GM23338 (cell line): Measurements from ENCODE around the gene CHCHD3. TPM values are rescaled to one million over a fixed set of nuclear protein-coding genes. Genes with fewer than 3 reads are reported as not detected.

Experiments
- ATAC-seq: fragments of 200-7000 bp; cut with Tn5 transposase; 3 replicates; pipeline ENCODE4 v1.9.1; 2020
- DNase-seq: peaks from one replicate; pipeline ENCODE4 v3.0.0-alpha.2; 2015; ENCODE audit warnings: low spot score
- H2AFZ ChIP-seq: fragments of 200-600 bp; sonication (generic); 2 replicates; pipeline ENCODE4 v1.8.0; 2016; ENCODE audit warnings: antibody characterized with exemption, mild to moderate bottlenecking, moderate library complexity
- H3F3A ChIP-seq: fragments of 200-600 bp; sonication (generic); replicated peaks from 2 replicates; pipeline ENCODE4 v1.8.0; 2017; ENCODE audit warnings: antibody characterized with exemption, mixed run types, low read depth
- H3K27ac ChIP-seq: fragments of 200-600 bp; sonication (generic); 2 replicates; pipeline ENCODE4 v1.6.1; 2016; ENCODE audit warnings: low read depth
- H3K27me3 ChIP-seq: fragments of 200-600 bp; sonication (generic); 2 replicates; pipeline ENCODE4 v1.8.0; 2016; ENCODE audit warnings: mild to moderate bottlenecking, mixed run types, moderate library complexity; ENCODE audit not compliant: insufficient read depth
- H3K36me3 ChIP-seq: fragments of 200-600 bp; sonication (generic); 2 replicates; pipeline ENCODE4 v1.8.0; 2016; ENCODE audit warnings: mild to moderate bottlenecking; ENCODE audit not compliant: insufficient read depth
- H3K4me1 ChIP-seq: fragments of 200-600 bp; sonication (generic); 2 replicates; pipeline ENCODE4 v1.8.0; 2016; ENCODE audit warnings: mild to moderate bottlenecking, moderate library complexity; ENCODE audit not compliant: insufficient read depth
- H3K4me2 ChIP-seq: fragments of 200-600 bp; sonication (generic); 2 replicates; pipeline ENCODE4 v1.7.1; 2017; ENCODE audit warnings: mixed run types
- H3K4me3 ChIP-seq: fragments of 200-600 bp; sonication (generic); 2 replicates; pipeline ENCODE4 v1.6.1; 2016; ENCODE audit warnings: mixed run types
- H3K79me2 ChIP-seq: fragments of 200-600 bp; sonication (generic); replicated peaks from 2 replicates; pipeline ENCODE4 v1.8.0; 2017; ENCODE audit warnings: mild to moderate bottlenecking; ENCODE audit not compliant: insufficient read depth
- H3K9me2 ChIP-seq: fragments of 200-600 bp; sonication (generic); 2 replicates; pipeline ENCODE4 v1.8.0; 2017; ENCODE audit not compliant: insufficient read depth
- H4K20me1 ChIP-seq: fragments of 200-600 bp; sonication (generic); replicated peaks from 2 replicates; pipeline ENCODE4 v1.8.0; 2017; ENCODE audit warnings: mild to moderate bottlenecking; ENCODE audit not compliant: insufficient read depth
- H3K27ac Mint-ChIP-seq: 2 replicates; pipeline ENCODE4 v1.8.0; 2020; ENCODE audit warnings: inconsistent platforms, mild to moderate bottlenecking, moderate library complexity, mixed read lengths
- H3K27me3 Mint-ChIP-seq: 3 replicates; pipeline ENCODE4 v1.8.0; 2022; ENCODE audit warnings: low read depth, mild to moderate bottlenecking, moderate library complexity, mixed read lengths, inconsistent platforms; ENCODE audit not compliant: insufficient read depth, poor library complexity
- H3K36me3 Mint-ChIP-seq: 3 replicates; pipeline ENCODE4 v1.8.0; 2021; ENCODE audit warnings: low read depth, mild to moderate bottlenecking, inconsistent platforms, moderate library complexity, mixed read lengths
- H3K4me1 Mint-ChIP-seq: 3 replicates; pipeline ENCODE4 v1.8.0; 2020; ENCODE audit warnings: mild to moderate bottlenecking, inconsistent platforms, mixed read lengths
- H3K4me3 Mint-ChIP-seq: 3 replicates; pipeline ENCODE4 v1.8.0; 2021; ENCODE audit warnings: moderate library complexity, mild to moderate bottlenecking, inconsistent platforms, mixed read lengths
- H3K9me3 Mint-ChIP-seq: 3 replicates; pipeline ENCODE4 v1.8.0; 2020; ENCODE audit warnings: moderate library complexity, mild to moderate bottlenecking, inconsistent platforms, mixed read lengths
- CREB1 ChIP-seq: fragments of 250-450 bp; sonication (Bioruptor Pico); IDR thresholded peaks from 2 replicates; pipeline ENCODE4 v1.5.0; 2020; ENCODE audit warnings: low read depth, mild to moderate bottlenecking, moderate library complexity
- EZH2 ChIP-seq: fragments of 200-600 bp; sonication (generic); IDR thresholded peaks from one replicate; pipeline ENCODE4 v1.8.0; 2017; ENCODE audit warnings: antibody characterized with exemption, mild to moderate bottlenecking, low read depth; ENCODE audit not compliant: unreplicated experiment
- EZH2phosphoT487 ChIP-seq: fragments of 200-600 bp; sonication (generic); IDR thresholded peaks from one replicate; pipeline ENCODE4 v1.8.1; 2018; ENCODE audit warnings: antibody characterized with exemption; ENCODE audit not compliant: unreplicated experiment
- JUNB ChIP-seq: IDR thresholded peaks from one replicate; pipeline ENCODE4 v1.6.1; 2016; ENCODE audit warnings: antibody characterized with exemption; ENCODE audit not compliant: unreplicated experiment
- NANOG ChIP-seq: IDR thresholded peaks from 2 replicates; pipeline ENCODE4 v1.6.1; 2016; ENCODE audit warnings: antibody characterized with exemption, borderline replicate concordance
- POLR2AphosphoS5 ChIP-seq: IDR thresholded peaks from 2 replicates; pipeline ENCODE4 v1.6.1; 2016; ENCODE audit warnings: antibody characterized with exemption, low read depth
- STAT1 ChIP-seq: IDR thresholded peaks from one replicate; pipeline ENCODE4 v1.6.1; 2016; ENCODE audit warnings: antibody characterized with exemption; ENCODE audit not compliant: unreplicated experiment
- ZNF114 ChIP-seq: fragments of 250-450 bp; sonication (Bioruptor Pico); IDR thresholded peaks from 2 replicates; pipeline ENCODE4 v1.5.0; 2020; ENCODE audit warnings: mild to moderate bottlenecking, moderate library complexity
- ZNF331 ChIP-seq: fragments of 250-450 bp; sonication (Bioruptor Pico); IDR thresholded peaks from 2 replicates; pipeline ENCODE4 v1.5.0; 2020; ENCODE audit warnings: low read depth, mild to moderate bottlenecking, moderate library complexity
- polyA plus RNA-seq: library from polyadenylated mRNA; unstranded; fragments of >200 nt; fragmentation: Nextera tagmentation; extraction: Ambion mirVana; gene quantifications from 2 replicates; pipeline ENCODE4 v1.2.1, GENCODE V29; 2016
- total RNA-seq: library from RNA; depleted of rRNA; stranded (reverse); fragments of >200 nt; shearing (Covaris generic); gene quantifications from 2 replicates; pipeline ENCODE4 v1.2.3, GENCODE V29; 2014
- TF ChIP-seq, protein P1 (sequence below): fragments of 250-450 bp; sonication (Bioruptor Pico); IDR thresholded peaks from 2 replicates; pipeline ENCODE4 v1.5.0; 2020; ENCODE audit warnings: mild to moderate bottlenecking, moderate library complexity
- TF ChIP-seq, protein P2 (sequence below): IDR thresholded peaks from one replicate; pipeline ENCODE4 v1.6.1; 2018; ENCODE audit warnings: antibody characterized with exemption; ENCODE audit not compliant: unreplicated experiment
- TF ChIP-seq, protein P3 (sequence below), 2 experiments: fragments of 200-600 bp in 1 of 2; sonication (generic) in 1 of 2; conservative IDR thresholded peaks; 2 replicates each; pipeline versions ENCODE4 v1.5.1 to v1.6.1; 2016 to 2017; ENCODE audit warnings: antibody characterized with exemption in 2 of 2, low read depth in 2 of 2, mild to moderate bottlenecking in 2 of 2, moderate library complexity in 1 of 2
- TF ChIP-seq, protein P4 (sequence below): IDR thresholded peaks from 2 replicates; pipeline ENCODE4 v1.6.1; 2016; ENCODE audit warnings: antibody characterized with exemption

The CHCHD3 gene
- total and polyA plus RNA-seq, 2 experiments from 2014 or later: 107 to 131 TPM

DNA sequence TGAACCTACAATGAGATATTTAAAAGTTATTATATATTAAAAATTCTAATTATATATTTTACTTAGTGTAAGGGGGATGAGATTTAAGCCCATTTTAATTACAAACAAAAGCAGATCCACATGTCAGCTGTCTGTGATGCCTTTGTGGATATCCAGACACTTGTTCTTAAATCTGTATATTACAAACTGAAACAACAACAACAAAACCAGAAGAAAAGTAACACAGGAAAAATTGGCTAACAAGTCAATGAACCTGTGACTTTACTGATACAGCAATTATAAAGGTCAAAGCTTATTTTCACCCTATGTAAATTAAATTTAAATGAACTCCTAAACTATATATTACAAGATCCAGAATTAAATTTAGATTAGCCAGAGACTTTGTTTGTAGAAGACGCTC is 222.7 kb downstream of the CHCHD3 start:
- DNase-seq: no peak
- Histone ChIP-seq H3K4me1 (peaks cover 12% of the 10 kb centered on the region), H3K4me3 (no peak overlapping the region), H3K9me2 (no peaks in the 10 kb centered on the region; the same call in 1 of the 2 replicates), H2AFZ (no peak overlapping the region), H3F3A (no peaks in the 10 kb centered on the region), H3K36me3 (0 out of 2 replicates have a peak, but pooled peaks cover 3% of the 10 kb centered on the region), H4K20me1 (no peaks in the 10 kb centered on the region; the same call in 1 of the 2 replicates), H3K27ac (no peak overlapping the region), H3K27me3 (no peaks in the 10 kb centered on the region), H3K79me2 (0 out of 2 replicates have a peak, but pooled peaks cover 7% of the 10 kb centered on the region), H3K4me2 (no peak overlapping the region)
- Mint-ChIP-seq H3K4me3 (no peak overlapping the region), H3K4me1 (peaks cover 23% of the 10 kb centered on the region), H3K36me3 (peaks cover 13% of the 10 kb centered on the region; the same call in 2 of the 3 replicates), H3K27me3 (peaks cover 3% of the 10 kb centered on the region), H3K9me3 (no peaks in the 10 kb centered on the region), H3K27ac (no peak overlapping the region)
- ATAC-seq: no peak
- TF ChIP-seq, protein P1, sequence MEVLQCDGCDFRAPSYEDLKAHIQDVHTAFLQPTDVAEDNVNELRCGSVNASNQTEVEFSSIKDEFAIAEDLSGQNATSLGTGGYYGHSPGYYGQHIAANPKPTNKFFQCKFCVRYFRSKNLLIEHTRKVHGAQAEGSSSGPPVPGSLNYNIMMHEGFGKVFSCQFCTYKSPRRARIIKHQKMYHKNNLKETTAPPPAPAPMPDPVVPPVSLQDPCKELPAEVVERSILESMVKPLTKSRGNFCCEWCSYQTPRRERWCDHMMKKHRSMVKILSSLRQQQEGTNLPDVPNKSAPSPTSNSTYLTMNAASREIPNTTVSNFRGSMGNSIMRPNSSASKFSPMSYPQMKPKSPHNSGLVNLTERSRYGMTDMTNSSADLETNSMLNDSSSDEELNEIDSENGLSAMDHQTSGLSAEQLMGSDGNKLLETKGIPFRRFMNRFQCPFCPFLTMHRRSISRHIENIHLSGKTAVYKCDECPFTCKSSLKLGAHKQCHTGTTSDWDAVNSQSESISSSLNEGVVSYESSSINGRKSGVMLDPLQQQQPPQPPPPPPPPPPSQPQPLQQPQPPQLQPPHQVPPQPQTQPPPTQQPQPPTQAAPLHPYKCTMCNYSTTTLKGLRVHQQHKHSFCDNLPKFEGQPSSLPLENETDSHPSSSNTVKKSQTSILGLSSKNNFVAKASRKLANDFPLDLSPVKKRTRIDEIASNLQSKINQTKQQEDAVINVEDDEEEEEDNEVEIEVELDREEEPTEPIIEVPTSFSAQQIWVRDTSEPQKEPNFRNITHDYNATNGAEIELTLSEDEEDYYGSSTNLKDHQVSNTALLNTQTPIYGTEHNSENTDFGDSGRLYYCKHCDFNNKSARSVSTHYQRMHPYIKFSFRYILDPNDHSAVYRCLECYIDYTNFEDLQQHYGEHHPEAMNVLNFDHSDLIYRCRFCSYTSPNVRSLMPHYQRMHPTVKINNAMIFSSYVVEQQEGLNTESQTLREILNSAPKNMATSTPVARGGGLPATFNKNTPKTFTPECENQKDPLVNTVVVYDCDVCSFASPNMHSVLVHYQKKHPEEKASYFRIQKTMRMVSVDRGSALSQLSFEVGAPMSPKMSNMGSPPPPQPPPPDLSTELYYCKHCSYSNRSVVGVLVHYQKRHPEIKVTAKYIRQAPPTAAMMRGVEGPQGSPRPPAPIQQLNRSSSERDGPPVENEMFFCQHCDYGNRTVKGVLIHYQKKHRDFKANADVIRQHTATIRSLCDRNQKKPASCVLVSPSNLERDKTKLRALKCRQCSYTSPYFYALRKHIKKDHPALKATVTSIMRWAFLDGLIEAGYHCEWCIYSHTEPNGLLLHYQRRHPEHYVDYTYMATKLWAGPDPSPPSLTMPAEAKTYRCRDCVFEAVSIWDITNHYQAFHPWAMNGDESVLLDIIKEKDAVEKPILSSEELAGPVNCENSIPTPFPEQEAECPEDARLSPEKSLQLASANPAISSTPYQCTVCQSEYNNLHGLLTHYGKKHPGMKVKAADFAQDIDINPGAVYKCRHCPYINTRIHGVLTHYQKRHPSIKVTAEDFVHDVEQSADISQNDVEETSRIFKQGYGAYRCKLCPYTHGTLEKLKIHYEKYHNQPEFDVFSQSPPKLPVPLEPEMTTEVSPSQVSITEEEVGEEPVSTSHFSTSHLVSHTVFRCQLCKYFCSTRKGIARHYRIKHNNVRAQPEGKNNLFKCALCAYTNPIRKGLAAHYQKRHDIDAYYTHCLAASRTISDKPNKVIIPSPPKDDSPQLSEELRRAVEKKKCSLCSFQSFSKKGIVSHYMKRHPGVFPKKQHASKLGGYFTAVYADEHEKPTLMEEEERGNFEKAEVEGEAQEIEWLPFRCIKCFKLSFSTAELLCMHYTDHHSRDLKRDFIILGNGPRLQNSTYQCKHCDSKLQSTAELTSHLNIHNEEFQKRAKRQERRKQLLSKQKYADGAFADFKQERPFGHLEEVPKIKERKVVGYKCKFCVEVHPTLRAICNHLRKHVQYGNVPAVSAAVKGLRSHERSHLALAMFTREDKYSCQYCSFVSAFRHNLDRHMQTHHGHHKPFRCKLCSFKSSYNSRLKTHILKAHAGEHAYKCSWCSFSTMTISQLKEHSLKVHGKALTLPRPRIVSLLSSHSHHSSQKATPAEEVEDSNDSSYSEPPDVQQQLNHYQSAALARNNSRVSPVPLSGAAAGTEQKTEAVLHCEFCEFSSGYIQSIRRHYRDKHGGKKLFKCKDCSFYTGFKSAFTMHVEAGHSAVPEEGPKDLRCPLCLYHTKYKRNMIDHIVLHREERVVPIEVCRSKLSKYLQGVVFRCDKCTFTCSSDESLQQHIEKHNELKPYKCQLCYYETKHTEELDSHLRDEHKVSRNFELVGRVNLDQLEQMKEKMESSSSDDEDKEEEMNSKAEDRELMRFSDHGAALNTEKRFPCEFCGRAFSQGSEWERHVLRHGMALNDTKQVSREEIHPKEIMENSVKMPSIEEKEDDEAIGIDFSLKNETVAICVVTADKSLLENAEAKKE: no peak
- TF ChIP-seq JUNB (no peak), EZH2phosphoT487 (no peak), STAT1 (no peak), POLR2AphosphoS5 (no peak), NANOG (no peak), ZNF331 (no peak), ZNF114 (CRISPR knock-in tag) (no peak), EZH2 (no peak), CREB1 (CRISPR knock-in tag) (no peak)
- TF ChIP-seq, protein P2, sequence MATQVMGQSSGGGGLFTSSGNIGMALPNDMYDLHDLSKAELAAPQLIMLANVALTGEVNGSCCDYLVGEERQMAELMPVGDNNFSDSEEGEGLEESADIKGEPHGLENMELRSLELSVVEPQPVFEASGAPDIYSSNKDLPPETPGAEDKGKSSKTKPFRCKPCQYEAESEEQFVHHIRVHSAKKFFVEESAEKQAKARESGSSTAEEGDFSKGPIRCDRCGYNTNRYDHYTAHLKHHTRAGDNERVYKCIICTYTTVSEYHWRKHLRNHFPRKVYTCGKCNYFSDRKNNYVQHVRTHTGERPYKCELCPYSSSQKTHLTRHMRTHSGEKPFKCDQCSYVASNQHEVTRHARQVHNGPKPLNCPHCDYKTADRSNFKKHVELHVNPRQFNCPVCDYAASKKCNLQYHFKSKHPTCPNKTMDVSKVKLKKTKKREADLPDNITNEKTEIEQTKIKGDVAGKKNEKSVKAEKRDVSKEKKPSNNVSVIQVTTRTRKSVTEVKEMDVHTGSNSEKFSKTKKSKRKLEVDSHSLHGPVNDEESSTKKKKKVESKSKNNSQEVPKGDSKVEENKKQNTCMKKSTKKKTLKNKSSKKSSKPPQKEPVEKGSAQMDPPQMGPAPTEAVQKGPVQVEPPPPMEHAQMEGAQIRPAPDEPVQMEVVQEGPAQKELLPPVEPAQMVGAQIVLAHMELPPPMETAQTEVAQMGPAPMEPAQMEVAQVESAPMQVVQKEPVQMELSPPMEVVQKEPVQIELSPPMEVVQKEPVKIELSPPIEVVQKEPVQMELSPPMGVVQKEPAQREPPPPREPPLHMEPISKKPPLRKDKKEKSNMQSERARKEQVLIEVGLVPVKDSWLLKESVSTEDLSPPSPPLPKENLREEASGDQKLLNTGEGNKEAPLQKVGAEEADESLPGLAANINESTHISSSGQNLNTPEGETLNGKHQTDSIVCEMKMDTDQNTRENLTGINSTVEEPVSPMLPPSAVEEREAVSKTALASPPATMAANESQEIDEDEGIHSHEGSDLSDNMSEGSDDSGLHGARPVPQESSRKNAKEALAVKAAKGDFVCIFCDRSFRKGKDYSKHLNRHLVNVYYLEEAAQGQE: no peak
- TF ChIP-seq, protein P3, sequence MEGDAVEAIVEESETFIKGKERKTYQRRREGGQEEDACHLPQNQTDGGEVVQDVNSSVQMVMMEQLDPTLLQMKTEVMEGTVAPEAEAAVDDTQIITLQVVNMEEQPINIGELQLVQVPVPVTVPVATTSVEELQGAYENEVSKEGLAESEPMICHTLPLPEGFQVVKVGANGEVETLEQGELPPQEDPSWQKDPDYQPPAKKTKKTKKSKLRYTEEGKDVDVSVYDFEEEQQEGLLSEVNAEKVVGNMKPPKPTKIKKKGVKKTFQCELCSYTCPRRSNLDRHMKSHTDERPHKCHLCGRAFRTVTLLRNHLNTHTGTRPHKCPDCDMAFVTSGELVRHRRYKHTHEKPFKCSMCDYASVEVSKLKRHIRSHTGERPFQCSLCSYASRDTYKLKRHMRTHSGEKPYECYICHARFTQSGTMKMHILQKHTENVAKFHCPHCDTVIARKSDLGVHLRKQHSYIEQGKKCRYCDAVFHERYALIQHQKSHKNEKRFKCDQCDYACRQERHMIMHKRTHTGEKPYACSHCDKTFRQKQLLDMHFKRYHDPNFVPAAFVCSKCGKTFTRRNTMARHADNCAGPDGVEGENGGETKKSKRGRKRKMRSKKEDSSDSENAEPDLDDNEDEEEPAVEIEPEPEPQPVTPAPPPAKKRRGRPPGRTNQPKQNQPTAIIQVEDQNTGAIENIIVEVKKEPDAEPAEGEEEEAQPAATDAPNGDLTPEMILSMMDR (conservative IDR thresholded peaks at IDR 0.05; ENCODE audit: low read depth in 2 of 2): no peak
- TF ChIP-seq, protein P4, sequence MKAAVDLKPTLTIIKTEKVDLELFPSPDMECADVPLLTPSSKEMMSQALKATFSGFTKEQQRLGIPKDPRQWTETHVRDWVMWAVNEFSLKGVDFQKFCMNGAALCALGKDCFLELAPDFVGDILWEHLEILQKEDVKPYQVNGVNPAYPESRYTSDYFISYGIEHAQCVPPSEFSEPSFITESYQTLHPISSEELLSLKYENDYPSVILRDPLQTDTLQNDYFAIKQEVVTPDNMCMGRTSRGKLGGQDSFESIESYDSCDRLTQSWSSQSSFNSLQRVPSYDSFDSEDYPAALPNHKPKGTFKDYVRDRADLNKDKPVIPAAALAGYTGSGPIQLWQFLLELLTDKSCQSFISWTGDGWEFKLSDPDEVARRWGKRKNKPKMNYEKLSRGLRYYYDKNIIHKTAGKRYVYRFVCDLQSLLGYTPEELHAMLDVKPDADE: no peak
